ENCODE results near the gene ACOT13. TPM values are rescaled to one million over a fixed set of nuclear protein-coding genes. Genes with fewer than 3 reads are reported as not detected.

ACOT13 gene
- total RNA-seq, 1 experiment from 2014 or later = 33.5 TPM

DNA sequence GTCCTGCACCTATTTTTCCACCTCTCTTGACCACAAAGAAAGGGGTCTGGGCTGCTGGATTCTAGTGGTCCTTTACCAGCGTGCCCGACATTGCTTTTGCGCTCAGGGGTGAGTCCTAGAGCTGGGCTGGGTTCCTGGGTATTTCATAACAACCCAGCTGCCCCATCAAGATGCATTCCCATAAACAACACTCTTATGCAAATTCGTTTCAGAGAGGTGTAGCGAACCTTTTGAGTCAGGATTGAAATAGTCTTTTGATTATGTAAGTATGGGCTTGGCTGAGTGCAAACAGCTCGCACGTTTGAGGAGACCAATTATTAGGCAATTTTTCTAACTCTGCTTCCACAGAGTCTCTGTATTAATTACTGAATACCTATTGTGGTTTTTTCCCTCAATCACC is 13.7 kb downstream of the ACOT13 start:
- no peak overlapping the region for H2AFZ ChIP-seq (ENCODE audit: low read depth, low read length, poor library complexity, severe bottlenecking)
- no TSS peak for BruUV-seq (replicated peaks)
- no peaks in the 10 kb centered on the region for H3K27me3 ChIP-seq (ENCODE audit: insufficient read depth, low read length)
- no peaks in the 10 kb centered on the region for H4K20me1 ChIP-seq (ENCODE audit: insufficient read depth)
- intact Hi-C loops (cut with micrococcal nuclease) = no loop called here
- ChIA-PET POLR2A (no interaction called here), RAD21 (ENCODE audit: low non-redundant PET in 1 of 2, low total read pairs in 2 of 2, uncharacterized antibody in 2 of 2, unreplicated experiment in 2 of 2) (no interaction called here), CTCF (no interaction called here)
- H3K4me2 ChIP-seq (ENCODE audit: low read length) = no peak overlapping the region
- H3K4me3 ChIP-seq (replicated peaks in 1 of 2; ENCODE audit: low read depth in 1 of 2, low read length in 2 of 2) = no peak overlapping the region
- H3K9ac ChIP-seq (ENCODE audit: low read length) = no peak overlapping the region
- no peaks in the 10 kb centered on the region for H3K79me2 ChIP-seq (ENCODE audit: insufficient read depth, low read length)
- H3K9me2 ChIP-seq (ENCODE audit: insufficient read depth) = no peaks in the 10 kb centered on the region
- no peaks in the 10 kb centered on the region for H3K36me3 ChIP-seq (ENCODE audit: control insufficient read depth in 1 of 2, insufficient read depth in 2 of 2, low read length in 2 of 2)
- no peak for DNase-seq (ENCODE audit: low read depth, low spot score)
- no peak for ATAC-seq
- no peaks in the 10 kb centered on the region for H3K9me3 ChIP-seq (ENCODE audit: control insufficient read depth in 1 of 2, insufficient read depth in 1 of 2, low read depth in 1 of 2, low read length in 2 of 2)
- no peak overlapping the region for H3K27ac ChIP-seq (ENCODE audit: low read depth, low read length)
- no peak for TF ChIP-seq POLR2AphosphoS5 (IDR thresholded peaks at IDR 0.05; ENCODE audit: low read depth, low read length)
- TF ChIP-seq, protein P1, sequence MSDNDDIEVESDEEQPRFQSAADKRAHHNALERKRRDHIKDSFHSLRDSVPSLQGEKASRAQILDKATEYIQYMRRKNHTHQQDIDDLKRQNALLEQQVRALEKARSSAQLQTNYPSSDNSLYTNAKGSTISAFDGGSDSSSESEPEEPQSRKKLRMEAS (IDR thresholded peaks at IDR 0.05) = no peak
- H3K4me1 ChIP-seq (ENCODE audit: control insufficient read depth in 1 of 2, insufficient read depth in 2 of 2, low read length in 2 of 2) = no peaks in the 10 kb centered on the region

DNA sequence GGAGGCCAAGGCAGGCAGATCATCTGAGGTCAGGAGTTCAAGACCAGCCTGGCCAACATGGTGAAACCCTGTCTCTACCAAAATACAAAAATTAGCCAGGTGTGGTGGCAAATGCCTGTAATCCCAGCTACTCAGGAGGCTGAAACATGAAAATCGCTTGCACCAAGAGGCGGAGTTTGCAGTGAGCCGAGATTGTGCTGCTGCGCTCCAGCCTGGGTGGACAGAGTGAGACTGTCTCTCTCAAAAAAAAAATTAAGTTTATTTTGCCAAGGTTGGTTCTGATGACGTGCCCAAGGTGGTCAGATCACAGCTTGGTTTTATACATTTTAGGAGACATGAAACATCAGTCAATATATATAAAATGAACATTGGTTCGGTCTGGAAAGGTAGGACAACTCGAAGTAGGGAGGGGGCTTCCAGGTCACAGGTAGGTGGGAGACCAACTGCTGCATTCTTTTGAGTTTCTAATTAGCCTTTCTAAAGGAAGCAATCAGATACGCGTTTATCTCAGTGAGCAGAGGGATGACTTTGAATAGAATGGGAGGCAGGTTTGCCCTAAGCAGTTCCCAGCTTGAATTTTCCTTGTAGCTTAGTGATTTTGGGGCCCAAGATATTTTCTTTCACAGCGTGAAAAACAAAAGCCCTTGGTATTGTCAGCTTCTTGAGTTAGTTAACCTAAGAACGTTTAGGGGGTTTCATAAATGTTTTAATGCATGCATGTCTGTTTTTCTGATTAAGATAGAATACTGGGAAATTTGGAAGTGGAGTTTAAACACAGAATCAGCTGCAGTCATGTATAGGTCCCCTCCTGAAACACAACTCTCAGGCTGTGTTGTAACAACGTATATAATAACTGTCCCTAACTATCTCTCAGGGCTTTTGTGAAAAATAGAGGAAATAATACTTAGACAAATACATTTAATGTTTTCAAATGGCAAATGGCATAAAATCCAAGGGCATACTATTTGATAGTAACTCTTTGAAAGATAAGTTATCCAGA is 16.7 kb downstream of the ACOT13 start:
- no peaks in the 10 kb centered on the region for H3K27me3 ChIP-seq (ENCODE audit: insufficient read depth, low read length)
- TF ChIP-seq CEBPB (IDR thresholded peaks at IDR 0.05; ENCODE audit: low read depth) (no peak), ZFX (IDR thresholded peaks at IDR 0.05) (no peak), POLR2A (IDR thresholded peaks at IDR 0.05; ENCODE audit: borderline replicate concordance, extremely low read depth, insufficient read depth, insufficient read length) (no peak), SP1 (IDR thresholded peaks at IDR 0.05; ENCODE audit: low read depth) (no peak)
- TF ChIP-seq, protein P2, sequence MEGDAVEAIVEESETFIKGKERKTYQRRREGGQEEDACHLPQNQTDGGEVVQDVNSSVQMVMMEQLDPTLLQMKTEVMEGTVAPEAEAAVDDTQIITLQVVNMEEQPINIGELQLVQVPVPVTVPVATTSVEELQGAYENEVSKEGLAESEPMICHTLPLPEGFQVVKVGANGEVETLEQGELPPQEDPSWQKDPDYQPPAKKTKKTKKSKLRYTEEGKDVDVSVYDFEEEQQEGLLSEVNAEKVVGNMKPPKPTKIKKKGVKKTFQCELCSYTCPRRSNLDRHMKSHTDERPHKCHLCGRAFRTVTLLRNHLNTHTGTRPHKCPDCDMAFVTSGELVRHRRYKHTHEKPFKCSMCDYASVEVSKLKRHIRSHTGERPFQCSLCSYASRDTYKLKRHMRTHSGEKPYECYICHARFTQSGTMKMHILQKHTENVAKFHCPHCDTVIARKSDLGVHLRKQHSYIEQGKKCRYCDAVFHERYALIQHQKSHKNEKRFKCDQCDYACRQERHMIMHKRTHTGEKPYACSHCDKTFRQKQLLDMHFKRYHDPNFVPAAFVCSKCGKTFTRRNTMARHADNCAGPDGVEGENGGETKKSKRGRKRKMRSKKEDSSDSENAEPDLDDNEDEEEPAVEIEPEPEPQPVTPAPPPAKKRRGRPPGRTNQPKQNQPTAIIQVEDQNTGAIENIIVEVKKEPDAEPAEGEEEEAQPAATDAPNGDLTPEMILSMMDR (IDR thresholded peaks at IDR 0.05 in 2 of 3, conservative IDR thresholded peaks at IDR 0.05 in 1 of 3; ENCODE audit: borderline replicate concordance in 1 of 3, insufficient read depth in 1 of 3, low read depth in 2 of 3, low read length in 2 of 3) = no peak
- TF ChIP-seq, protein P3, sequence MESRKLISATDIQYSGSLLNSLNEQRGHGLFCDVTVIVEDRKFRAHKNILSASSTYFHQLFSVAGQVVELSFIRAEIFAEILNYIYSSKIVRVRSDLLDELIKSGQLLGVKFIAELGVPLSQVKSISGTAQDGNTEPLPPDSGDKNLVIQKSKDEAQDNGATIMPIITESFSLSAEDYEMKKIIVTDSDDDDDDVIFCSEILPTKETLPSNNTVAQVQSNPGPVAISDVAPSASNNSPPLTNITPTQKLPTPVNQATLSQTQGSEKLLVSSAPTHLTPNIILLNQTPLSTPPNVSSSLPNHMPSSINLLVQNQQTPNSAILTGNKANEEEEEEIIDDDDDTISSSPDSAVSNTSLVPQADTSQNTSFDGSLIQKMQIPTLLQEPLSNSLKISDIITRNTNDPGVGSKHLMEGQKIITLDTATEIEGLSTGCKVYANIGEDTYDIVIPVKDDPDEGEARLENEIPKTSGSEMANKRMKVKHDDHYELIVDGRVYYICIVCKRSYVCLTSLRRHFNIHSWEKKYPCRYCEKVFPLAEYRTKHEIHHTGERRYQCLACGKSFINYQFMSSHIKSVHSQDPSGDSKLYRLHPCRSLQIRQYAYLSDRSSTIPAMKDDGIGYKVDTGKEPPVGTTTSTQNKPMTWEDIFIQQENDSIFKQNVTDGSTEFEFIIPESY (IDR thresholded peaks at IDR 0.05; ENCODE audit: extremely low read depth, insufficient replicate concordance, low read length) = no peak
- H3K4me1 ChIP-seq (ENCODE audit: control insufficient read depth in 1 of 2, insufficient read depth in 2 of 2, low read length in 2 of 2) = no peaks in the 10 kb centered on the region
- DNase-seq (ENCODE audit: low read depth, low spot score) (no peak), ATAC-seq (no peak)
- no peak overlapping the region for H2AFZ ChIP-seq (ENCODE audit: low read depth, low read length, poor library complexity, severe bottlenecking)
- intact Hi-C loops (cut with micrococcal nuclease) = no loop called here
- ChIA-PET RAD21 (ENCODE audit: low non-redundant PET in 1 of 2, low total read pairs in 2 of 2, uncharacterized antibody in 2 of 2, unreplicated experiment in 2 of 2) (no interaction called here), CTCF (no interaction called here), POLR2A (no interaction called here)
- no peaks in the 10 kb centered on the region for H3K36me3 ChIP-seq (ENCODE audit: control insufficient read depth in 1 of 2, insufficient read depth in 2 of 2, low read length in 2 of 2)
- H3K4me3 ChIP-seq (replicated peaks in 1 of 2; ENCODE audit: low read depth in 1 of 2, low read length in 2 of 2) = no peak overlapping the region
- no peak overlapping the region for H3K27ac ChIP-seq (ENCODE audit: low read depth, low read length)
- no peaks in the 10 kb centered on the region for H3K79me2 ChIP-seq (ENCODE audit: insufficient read depth, low read length)
- H4K20me1 ChIP-seq (ENCODE audit: insufficient read depth) = no peaks in the 10 kb centered on the region
- no peaks in the 10 kb centered on the region for H3K9me2 ChIP-seq (ENCODE audit: insufficient read depth)
- H3K4me2 ChIP-seq (ENCODE audit: low read length) = no peak overlapping the region
- BruUV-seq (replicated peaks) = no TSS peak
- no peak overlapping the region for H3K9ac ChIP-seq (ENCODE audit: low read length)
- no peaks in the 10 kb centered on the region for H3K9me3 ChIP-seq (ENCODE audit: control insufficient read depth in 1 of 2, insufficient read depth in 1 of 2, low read depth in 1 of 2, low read length in 2 of 2)
